HG02759 (cell line): ENCODE measurements around the gene AATK.

Experiments used
- ATAC-seq: cut with Tn5 transposase; IDR thresholded peaks from one replicate; pipeline ENCODE4 v1.9.1; 2021; ENCODE audit warnings: mild to moderate bottlenecking, moderate library complexity; ENCODE audit not compliant: unreplicated experiment

Gene AATK

DNA sequence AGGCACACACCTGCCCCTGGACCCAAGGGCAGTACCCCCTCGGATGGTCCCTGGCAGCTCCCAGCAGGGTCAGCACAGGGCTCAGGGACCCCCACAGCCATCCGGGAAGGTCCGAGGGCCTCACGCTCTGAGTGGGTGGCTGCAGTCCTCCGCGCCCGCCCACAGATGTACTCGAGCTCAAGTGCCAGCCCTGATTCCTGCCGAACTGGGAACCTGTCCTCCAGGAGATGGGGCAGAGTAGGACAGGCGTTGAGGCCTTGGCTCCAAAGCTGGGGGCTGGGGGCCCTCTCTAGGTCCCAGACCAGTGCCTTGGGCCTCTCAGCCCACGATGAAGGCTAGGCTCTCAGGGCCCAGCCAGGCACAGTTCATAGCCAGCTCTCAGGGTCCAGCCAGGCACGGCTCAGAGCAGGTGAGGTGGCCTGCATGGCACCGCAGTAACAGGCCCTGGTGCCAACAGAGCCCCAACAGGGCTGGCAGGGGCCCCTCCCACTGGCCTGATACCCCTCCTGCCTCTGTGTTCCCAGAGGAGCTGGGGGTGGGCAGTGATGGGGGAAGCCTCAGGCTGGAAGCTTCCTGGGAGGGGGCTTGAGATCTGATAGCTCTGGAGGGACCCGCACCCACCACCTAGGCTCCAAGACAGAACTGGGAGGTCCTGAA, 36.2 kb downstream of the AATK start:
- no peak for ATAC-seq

GRCh38 chr17:81129289-81129688, 36.7 kb downstream of the AATK start:
- ATAC-seq: no peak

- ATAC-seq: no peak
Observed at GRCh38 chr17:81128774-81129173, 37.2 kb downstream of the AATK start.

DNA sequence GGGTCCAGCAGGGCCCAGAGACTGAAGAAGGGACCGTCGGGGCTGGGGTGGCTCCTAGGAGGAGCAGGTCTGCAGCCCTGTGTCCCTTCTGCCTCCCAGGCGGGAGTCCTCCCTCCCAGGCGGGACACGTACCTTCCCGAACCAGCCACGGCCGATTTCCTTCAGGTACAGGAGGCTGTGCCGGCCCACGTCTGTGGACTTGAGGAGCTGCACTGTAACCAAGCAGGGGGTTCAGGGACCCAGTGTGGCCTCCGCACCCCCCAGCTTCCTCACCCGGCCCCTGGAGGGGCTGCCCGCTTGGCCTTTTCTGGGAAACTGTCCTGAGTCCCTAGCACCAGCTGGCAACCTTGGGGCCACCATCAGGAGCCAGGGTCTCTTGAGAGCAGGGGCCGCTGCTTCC, 37.7 kb downstream of the AATK start:
- no peak for ATAC-seq

DNA sequence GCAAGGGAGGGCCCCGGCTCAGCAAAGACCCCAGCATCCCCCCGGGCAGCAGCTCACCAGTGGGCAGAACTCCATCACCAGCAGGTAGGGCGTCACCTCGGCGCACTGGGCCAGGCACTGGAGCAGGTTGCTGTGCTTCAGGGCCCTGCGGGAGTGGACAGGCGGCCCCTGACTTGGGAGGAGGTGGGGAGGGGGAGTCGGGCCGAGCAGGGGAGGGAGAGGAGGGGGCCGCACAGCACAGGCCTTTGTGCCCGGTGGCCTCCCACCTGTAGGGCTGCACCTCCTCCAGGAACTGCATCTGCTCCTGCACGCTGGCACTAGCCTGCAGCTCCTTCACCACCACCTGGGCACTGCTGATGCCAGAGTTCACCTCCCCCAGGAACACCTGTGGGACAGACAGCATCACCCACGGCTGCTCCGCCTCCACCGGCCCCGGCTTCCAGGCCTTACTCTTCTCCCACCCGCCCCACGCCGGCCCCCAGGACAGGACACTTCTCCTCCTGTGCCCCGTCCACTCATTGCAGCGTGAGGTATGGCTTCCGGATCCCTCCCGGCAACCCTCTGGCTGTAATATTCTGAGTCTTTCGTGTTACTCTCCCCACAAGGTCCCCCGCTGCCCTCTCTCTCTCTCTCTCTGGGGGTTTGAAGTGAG, 38.4 kb downstream of the AATK start:
- no peak for ATAC-seq

DNA sequence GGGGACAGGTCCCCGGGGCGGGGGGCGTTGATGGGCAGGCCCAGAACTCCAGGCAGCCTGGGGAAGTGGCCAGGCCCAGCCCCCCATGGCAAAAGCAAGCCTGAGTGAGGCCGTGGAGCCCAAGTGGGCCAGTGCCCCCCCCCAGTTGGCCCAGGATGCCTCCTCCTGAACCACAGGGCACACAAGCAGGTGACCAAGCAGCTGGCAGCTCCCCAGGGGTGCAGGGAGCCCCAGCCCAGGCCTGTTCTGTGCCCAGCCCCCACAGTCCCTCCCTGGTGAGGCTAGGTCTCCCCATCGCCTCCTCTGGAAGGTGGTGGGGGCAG, 38.9 kb downstream of the AATK start:
- no peak for ATAC-seq

- ATAC-seq: no peak
Observed at GRCh38 chr17:81126281-81127132, 39.5 kb downstream of the AATK start.

DNA sequence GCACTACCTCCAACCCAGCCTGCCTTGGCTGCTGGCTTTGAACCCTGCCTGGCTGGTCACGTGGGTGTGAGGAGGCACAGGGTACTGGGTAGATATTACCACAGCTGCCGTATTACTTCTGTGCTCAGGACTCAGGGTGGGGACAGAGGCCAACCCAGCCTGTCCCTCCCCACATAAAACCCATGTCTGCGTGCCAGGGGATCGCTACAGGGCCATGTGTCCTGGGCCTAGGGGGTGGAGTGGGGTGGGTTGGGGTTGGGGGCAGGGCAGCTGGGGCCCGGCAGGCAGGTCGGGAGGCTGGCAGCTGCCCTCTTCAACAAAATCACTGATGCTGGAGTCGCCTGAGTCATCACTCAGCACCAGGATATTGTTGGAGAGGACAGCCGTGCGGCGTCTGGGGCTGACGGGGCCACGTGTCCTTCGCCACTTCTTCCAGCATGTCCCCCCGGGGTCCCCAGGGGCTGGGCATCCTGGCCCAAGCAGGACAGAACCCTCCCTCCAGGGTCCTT, 40.4 kb downstream of the AATK start:
- ATAC-seq: no peak

DNA sequence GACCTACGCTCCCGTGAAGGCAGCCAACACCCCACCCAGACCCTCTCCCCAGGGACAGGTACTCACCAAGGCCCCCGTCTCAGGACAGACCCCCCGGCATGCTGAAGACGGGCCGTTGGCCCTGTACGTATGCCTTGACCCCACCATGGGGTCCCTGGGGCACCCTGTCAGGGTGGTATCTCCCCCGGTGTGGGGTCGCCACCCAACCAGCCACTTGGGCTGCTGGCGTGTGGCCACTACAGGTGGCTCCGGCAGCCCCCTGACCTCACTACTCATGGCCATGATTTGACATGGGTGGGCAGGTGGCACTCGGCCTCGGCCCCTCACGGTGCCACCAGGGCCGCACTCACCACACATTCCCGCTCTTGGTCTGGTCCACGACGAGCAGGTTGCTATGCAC, 41.6 kb downstream of the AATK start:
- no peak for ATAC-seq

DNA sequence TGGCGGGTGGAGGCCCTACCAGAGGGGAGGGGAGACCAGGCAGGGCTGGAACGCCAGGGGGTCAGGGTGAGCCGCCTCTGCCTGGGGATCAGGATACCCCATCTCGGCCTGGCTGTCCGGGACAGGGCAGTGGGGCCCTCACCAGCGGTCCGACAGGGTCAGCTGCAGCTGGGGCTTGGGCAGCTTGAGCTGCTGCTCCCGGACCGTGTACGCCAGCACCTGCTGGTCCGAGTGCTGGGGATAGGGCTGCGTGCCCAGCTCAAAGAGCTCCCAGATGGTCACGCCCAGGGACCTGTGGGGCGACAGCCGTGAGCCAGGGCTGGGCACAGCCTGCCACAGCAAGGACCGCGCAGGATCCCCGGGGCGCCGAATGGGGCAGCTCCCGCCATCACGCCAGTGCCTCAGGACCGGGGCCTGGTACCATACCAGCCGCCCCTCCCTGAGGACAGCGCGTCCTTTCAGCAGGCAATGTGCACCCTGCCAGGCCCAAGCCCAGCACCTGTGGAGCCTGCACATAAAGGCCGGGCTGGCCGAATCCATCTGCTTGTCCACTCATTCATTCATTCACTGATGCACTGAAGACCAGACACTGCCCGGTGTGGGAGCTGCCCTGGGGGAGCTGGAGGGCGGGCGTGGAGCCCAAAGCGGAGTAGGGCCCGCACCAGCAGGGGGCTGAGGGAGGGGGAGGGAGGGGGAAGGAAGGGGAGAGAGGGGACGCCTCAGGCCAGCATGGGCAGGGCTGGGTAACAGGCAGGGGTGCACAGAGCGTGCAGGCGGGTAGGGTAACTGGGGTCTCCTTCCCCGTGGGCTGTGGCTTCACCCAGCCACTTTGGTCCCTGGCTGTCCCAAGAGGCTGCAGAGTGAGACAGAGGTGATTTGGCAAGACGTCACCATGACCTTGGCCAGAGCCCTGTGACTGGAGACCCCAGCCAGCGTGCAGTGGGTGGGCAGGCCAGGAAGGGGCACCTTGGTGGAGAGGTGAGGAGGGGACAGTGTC, 42.7 kb downstream of the AATK start:
- no peak for ATAC-seq

DNA sequence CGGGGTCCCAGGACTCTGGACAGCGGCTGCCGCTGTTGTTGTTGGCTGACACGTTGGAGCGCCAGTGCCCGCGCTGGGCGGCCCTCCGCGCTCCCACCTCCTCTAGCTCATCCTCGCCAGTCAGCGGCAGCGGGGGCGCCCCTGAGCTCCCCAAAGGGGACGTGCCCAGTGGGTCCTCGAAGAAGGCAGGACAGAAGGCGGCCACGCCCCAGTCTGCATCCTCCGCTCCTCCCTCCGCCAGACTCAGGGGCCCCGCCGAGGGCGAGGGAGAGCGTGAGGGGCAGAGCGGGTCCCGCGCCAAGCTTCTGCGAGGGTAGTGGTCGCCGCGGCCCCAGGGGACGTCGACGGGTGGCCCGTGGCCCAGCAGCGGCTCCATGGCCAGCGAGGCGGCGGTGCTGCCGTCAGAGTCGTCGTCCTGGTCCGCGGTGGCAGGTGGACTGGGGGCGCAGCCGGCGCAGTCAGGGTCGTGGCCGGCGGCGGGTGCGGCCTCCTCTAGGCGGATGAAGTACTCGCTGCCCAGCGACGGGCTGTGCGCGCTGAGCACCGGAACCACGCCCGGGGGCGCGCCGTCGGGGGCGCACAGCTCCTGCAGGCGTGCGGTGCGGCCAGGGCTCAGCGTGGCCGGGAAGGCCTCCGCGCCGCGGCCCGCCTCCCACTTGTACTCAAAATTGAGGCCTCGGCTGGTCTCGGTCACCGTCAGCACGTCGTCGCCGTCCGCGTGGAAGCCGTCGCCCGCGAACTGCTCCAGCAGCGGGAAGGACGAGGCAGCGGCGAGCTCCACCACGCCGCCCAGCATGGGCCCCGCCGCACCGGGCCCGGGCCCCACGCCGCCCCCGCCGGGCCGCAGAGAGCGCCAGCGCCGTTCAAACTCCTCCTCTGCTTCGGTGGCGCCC, 43.9 kb downstream of the AATK start:
- no peak for ATAC-seq

DNA sequence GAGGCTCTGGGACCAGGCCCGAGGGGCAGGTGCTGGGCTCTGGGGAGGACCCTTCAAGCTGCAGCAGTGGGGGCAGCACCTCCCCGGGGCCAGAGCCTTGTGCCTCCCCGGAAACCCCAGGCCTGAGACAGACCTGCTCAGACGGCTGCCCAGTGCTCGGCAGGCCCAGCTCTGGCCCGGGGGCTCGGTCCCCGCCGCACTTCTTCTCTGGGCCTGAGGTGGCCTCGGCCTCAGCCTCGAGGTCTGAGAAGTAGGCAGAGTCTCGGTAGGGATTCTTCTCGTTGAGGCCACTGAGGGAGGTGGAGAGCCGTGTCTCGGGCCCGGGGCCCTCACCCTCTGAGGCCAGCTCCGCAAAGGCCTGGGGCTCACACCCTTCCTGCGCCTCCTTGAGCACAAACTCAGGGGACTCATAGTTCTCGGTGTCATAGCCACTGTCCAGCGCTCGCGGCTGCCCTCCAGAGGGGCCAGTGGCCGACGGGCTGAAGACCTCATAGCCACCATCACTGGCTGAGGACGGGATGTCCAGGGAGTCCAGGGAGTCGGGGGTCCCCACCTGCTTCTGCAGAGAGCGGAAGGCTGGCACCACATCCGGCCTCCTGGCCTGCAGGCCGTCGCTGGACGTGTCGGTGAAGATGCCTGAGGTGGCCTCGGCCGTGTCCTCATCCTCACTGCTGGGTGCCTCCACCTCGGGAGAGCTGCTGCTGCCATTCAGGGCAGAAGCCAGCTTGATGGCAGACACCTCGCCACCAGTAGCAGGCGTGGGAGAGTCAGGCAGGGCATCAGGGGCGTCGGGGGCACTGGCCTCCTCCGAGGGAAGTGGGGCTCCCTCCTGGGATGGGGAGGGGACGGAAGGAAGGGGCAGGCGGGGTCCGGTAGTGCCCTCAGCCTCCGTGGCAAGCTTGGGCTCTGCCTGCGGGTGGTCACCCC, 45.1 kb downstream of the AATK start:
- ATAC-seq: no peak

DNA sequence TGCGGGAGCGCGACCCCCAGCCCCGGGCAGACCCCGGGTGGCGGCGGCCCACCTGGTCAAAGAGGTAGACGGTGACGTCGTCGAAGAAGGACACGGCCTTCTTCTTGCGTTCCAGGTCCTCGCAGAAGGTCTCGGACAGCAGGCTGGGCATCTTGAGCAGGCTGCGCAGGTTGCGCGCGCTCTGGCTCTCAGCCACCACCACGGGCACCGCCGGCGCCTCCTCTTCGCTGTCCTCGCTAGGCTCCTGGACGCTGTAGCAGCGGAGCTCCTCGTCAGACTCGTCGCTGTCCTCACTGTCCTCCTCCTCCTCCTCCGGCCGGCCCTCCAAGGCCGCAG, 45.9 kb downstream of the AATK start:
- ATAC-seq: no peak

DNA sequence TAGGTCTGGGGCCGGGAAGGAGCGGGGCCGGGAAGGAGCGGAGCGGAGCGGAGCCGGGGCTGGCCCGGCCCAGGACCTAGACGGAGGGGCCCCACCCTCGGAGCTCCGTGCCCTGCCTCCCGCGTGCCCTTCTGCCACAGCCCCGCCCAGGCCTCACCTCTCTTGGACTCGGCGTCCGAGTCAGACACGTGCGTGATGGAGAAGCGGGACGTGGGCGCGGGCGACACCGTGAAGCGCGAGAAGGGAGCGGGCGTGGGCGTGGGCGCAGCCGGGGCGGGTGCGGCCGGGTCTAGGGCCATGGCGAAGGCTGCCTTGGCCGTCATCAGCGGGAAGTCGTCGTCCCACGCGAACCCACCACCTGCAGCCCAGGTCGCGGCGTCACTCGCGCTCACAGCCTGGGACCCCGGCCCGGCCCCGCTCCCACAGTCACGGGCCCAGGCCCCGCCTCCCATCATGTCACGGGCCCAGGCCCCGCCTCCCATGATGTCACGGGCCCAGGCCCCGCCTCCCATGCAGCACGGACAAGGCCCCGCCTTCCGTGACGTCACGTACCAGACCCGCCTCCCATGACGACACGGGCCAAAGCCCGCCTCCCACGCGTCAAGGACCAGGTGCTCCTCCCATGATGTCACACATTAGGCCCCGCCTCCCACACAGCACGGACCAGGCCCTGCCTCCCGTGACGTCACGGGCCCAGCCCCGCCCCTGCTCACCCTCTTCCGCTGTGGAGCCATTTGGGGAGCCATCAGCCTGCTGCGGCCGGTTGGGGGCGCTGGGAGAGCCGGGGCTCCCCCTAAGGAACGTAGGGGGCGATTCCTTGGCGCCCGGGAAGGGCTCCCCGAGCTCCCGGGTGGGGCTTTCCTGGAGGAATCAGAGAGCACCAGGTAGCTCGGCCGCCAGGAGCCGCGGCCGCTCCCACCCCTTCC, 46.5 kb downstream of the AATK start:
- peak; percentile 56 for ATAC-seq

GRCh38 chr17:81118308-81119221, 47.5 kb downstream of the AATK start:
- no peak for ATAC-seq

- no peak for ATAC-seq
Observed at GRCh38 chr17:81117672-81118198, 48.3 kb downstream of the AATK start.
